K562 treated with DMSO at 1 percent for 4 hours (cell line): ENCODE data around the gene SATB1. TPM values are rescaled to one million over a fixed set of nuclear protein-coding genes. Genes with fewer than 3 reads are reported as not detected.

Experiments
- total RNA-seq: library from RNA; unstranded; fragments of 300-600 nt; gene quantifications from 2 replicates; pipeline ENCODE4 v1.2.3, GENCODE V29; 2022; ENCODE audit not compliant: insufficient read depth

SATB1 gene
- not detected in 2 replicates for total RNA-seq

GRCh38 chr3:18424729-18425640 lies at the start of gene SATB1:
TSS of gene SATB1 (minus strand) at chr3:18425339. CDS start at chr3:18420967, 4,372 bp downstream.

